Lower lobe of right lung (tissue), 2 donors: ENCODE measurements around the gene VPS4B. TPM values are rescaled to one million over a fixed set of nuclear protein-coding genes. Genes with fewer than 3 reads are reported as not detected.

Source experiments
- ATAC-seq, 2 donors: fragments of 200-7000 bp; cut with Tn5 transposase; one replicate each; pipeline ENCODE4 v1.9.1; 2020 to 2022; ENCODE audit warnings: mild to moderate bottlenecking in 2 of 2, moderate library complexity in 2 of 2
- DNase-seq: peaks from one replicate; pipeline ENCODE4 v3.0.0-alpha.2; 2020
- H3K27ac ChIP-seq: fragments of 200-600 bp; one replicate; pipeline ENCODE4 v1.8.0; 2022
- H3K27me3 ChIP-seq: fragments of 200-600 bp; one replicate; pipeline ENCODE4 v1.8.0; 2022; ENCODE audit warnings: low read depth
- H3K36me3 ChIP-seq: fragments of 200-600 bp; one replicate; pipeline ENCODE4 v1.8.0; 2022; ENCODE audit warnings: mild to moderate bottlenecking
- H3K4me1 ChIP-seq: fragments of 200-600 bp; one replicate; pipeline ENCODE4 v1.8.0; 2022
- H3K4me3 ChIP-seq: fragments of 200-600 bp; one replicate; pipeline ENCODE4 v1.8.0; 2022; ENCODE audit warnings: mild to moderate bottlenecking
- H3K9me3 ChIP-seq: fragments of 200-600 bp; one replicate; pipeline ENCODE4 v1.8.0; 2022
- intact Hi-C: fragments of 100-400 bp; cut with DNase I; formaldehyde crosslinking; loops from one replicate; pipeline ENCODE4 v1.11.0; 2022
- total RNA-seq: library from RNA; stranded (reverse); fragmentation: NEBNext Ultra II Directional; extraction: Animal tissue kit (Norgen Biotek cat#: 25700); gene quantifications from one replicate; pipeline ENCODE4 v1.2.1, GENCODE V29; 2021
- TF ChIP-seq, protein P1 (sequence below): fragments of 200-600 bp; IDR thresholded peaks from one replicate; pipeline ENCODE4 v1.8.0; 2022; ENCODE audit warnings: antibody characterized with exemption, mild to moderate bottlenecking
- donor health status: DM: no; HTN: yes; CAD: no; lungs with severe emphysema.

VPS4B gene
- total RNA-seq, 1 donor from 2014 or later: 63.6 TPM

DNA sequence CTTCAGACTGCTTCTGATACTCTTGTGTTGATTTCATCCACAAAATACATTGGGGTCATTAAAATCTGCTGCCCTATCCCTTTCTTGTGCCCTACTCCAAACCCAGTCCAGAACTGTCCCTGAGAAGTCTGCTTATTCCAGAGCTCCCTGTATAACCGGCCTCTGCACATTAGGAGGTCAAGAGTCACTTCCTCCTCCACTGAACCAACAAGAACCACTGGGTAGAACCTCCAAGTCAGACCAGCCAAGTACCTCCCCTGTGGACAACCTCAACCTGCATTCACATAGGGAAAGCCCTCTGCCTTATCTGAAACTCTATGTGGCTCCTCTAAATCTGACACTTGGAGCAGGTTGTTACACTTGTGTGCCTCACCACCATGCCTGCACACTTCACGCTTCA, 77.4 kb downstream of the VPS4B start:
- TF ChIP-seq, protein P1, sequence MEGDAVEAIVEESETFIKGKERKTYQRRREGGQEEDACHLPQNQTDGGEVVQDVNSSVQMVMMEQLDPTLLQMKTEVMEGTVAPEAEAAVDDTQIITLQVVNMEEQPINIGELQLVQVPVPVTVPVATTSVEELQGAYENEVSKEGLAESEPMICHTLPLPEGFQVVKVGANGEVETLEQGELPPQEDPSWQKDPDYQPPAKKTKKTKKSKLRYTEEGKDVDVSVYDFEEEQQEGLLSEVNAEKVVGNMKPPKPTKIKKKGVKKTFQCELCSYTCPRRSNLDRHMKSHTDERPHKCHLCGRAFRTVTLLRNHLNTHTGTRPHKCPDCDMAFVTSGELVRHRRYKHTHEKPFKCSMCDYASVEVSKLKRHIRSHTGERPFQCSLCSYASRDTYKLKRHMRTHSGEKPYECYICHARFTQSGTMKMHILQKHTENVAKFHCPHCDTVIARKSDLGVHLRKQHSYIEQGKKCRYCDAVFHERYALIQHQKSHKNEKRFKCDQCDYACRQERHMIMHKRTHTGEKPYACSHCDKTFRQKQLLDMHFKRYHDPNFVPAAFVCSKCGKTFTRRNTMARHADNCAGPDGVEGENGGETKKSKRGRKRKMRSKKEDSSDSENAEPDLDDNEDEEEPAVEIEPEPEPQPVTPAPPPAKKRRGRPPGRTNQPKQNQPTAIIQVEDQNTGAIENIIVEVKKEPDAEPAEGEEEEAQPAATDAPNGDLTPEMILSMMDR: no peak
- Histone ChIP-seq H3K4me1 (no peaks in the 10 kb centered on the region), H3K36me3 (peaks cover 99% of the 10 kb centered on the region), H3K27me3 (no peaks in the 10 kb centered on the region), H3K9me3 (no peaks in the 10 kb centered on the region), H3K27ac (no peak overlapping the region), H3K4me3 (no peak overlapping the region)
- peak in 1 of 2 donors; percentile 9 for ATAC-seq
- intact Hi-C loops: no loop called here
- no peak for DNase-seq

GRCh38 chr18:63344263-63344662, 78.0 kb downstream of the VPS4B start:
- no peaks in the 10 kb centered on the region for H3K27me3 ChIP-seq
- ATAC-seq (no peak), DNase-seq (no peak)
- H3K27ac ChIP-seq: no peak overlapping the region
- intact Hi-C loops: no loop called here
- TF ChIP-seq, protein P1: no peak
- no peak overlapping the region for H3K4me3 ChIP-seq
- peaks cover 99% of the 10 kb centered on the region for H3K36me3 ChIP-seq
- no peaks in the 10 kb centered on the region for H3K9me3 ChIP-seq
- H3K4me1 ChIP-seq: no peaks in the 10 kb centered on the region

DNA sequence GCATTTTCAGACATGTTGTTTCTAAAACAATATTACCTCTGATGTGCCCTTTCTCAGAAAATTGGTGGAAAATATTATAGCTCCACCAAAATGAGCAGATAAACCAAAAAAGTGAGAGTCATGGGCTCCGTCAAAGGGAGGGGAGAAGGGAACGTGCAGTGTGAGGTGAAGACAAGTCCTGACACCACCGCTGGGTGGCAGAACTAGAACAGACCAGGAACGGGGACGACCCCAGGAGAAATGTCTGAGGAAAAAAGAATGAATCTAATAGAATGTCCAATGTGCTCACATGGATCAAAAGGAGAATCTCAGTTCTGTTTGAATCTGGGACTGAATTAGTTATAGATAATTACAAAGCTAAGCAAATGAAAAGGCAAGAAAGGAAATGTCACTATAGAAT, 80.1 kb downstream of the VPS4B start:
- TF ChIP-seq, protein P1: peak; percentile 30

DNA sequence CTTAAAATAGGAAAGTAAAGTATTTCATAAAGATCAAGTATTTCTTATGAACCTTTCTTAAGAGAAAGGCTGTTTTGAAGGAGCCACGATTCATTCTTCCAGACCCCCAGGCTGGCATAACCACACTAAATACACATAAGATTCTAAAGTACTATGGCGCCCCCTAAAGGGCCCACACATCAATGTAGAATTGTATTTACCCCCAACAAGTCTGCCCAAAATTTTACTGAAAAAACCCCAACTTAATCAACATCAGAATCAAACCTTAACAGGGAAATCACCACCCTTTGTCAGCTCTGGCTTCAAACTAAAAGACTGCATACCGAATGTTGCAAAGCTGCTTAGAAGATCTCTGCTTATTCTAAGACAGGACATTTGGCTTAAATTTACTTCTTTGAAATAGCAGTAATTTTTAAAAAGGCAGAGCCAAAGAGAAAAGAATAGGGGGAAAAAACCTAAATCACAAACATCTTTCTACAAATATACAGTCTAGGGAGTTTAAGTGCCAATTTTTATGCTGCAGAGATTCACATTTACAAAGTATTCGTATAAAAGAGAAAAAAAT, 82.3 kb downstream of the VPS4B start:
- Histone ChIP-seq H3K36me3 (peaks cover 95% of the 10 kb centered on the region), H3K4me3 (no peak overlapping the region), H3K9me3 (no peaks in the 10 kb centered on the region), H3K27ac (no peak overlapping the region), H3K4me1 (no peaks in the 10 kb centered on the region), H3K27me3 (no peaks in the 10 kb centered on the region)
- TF ChIP-seq, protein P1: peak; percentile 47
- no peak for ATAC-seq
- no peak for DNase-seq
- intact Hi-C loops: no loop called here

More for the DNA sequence above, 80.1 kb downstream of the VPS4B start:
- Histone ChIP-seq H3K4me3 (no peak overlapping the region), H3K36me3 (peaks cover 97% of the 10 kb centered on the region), H3K27me3 (no peaks in the 10 kb centered on the region), H3K9me3 (no peaks in the 10 kb centered on the region), H3K4me1 (no peaks in the 10 kb centered on the region), H3K27ac (no peak overlapping the region)
- ATAC-seq: peak in 1 of 2 donors; percentile 43
- DNase-seq: no peak
- intact Hi-C loops: no loop called here

Other genes starting within 250 kb of the VPS4B start
- 11.0 TPM for gene BCL2, start 102.7 kb downstream of the VPS4B start, total RNA-seq
- 68.5 TPM for gene KDSR, start 55.3 kb downstream of the VPS4B start, total RNA-seq
- gene SERPINB5, start 54.5 kb upstream of the VPS4B start, total RNA-seq: not detected
- not detected for gene SERPINB12, start 119.9 kb upstream of the VPS4B start, total RNA-seq
- not detected for gene SERPINB13, start 164.9 kb upstream of the VPS4B start, total RNA-seq
- gene SERPINB4, start 221.8 kb upstream of the VPS4B start, total RNA-seq: not detected
- gene SERPINB3, start 239.4 kb upstream of the VPS4B start, total RNA-seq: not detected